Neutrophil (primary cell): ENCODE data around the gene CLASP1.

Source experiments
- H3K27ac ChIP-seq: fragments of 200-600 bp; sonication (generic); 2 replicates; pipeline ENCODE4 v1.5.1; 2016; ENCODE audit warnings: mild to moderate bottlenecking, moderate library complexity
- H3K27me3 ChIP-seq: fragments of 200-600 bp; sonication (generic); 2 replicates; pipeline ENCODE4 v1.6.0; 2016; ENCODE audit warnings: mild to moderate bottlenecking
- H3K36me3 ChIP-seq: fragments of 200-600 bp; sonication (generic); 2 replicates; pipeline ENCODE4 v1.5.1; 2017
- H3K4me1 ChIP-seq, 2 experiments: fragments of 200-600 bp in 1 of 2; sonication (generic) in 1 of 2; 1 replicate in 1 of 2; 2 replicates in 1 of 2; pipeline versions ENCODE4 v1.5.1 to v1.6.1; 2013 to 2016; ENCODE audit warnings: low read depth in 1 of 2, low read length in 1 of 2, mild to moderate bottlenecking in 1 of 2, moderate library complexity in 1 of 2; ENCODE audit not compliant: control insufficient read depth in 1 of 2, insufficient read depth in 1 of 2
- H3K4me3 ChIP-seq, 2 experiments: fragments of 200-600 bp in 1 of 2; sonication (generic) in 1 of 2; 1 replicate in 1 of 2; 2 replicates in 1 of 2; pipeline ENCODE4 v1.5.1; 2013 to 2016; ENCODE audit warnings: low read depth in 1 of 2, low read length in 1 of 2, mild to moderate bottlenecking in 1 of 2, moderate library complexity in 1 of 2
- H3K9me3 ChIP-seq: fragments of 200-600 bp; sonication (generic); 2 replicates; pipeline ENCODE4 v1.5.1; 2016
- CTCF ChIP-seq: fragments of 200-600 bp; sonication (generic); IDR thresholded peaks from 2 replicates; pipeline ENCODE4 v1.5.1; 2016; ENCODE audit warnings: antibody characterized with exemption

CLASP1 gene

GRCh38 chr2:121351521-121352318 lies 297.5 kb downstream of the CLASP1 start:
- TF ChIP-seq CTCF, result no peak
- Histone ChIP-seq H3K9me3 (no peaks in the 10 kb centered on the region), H3K36me3 (peaks cover 95% of the 10 kb centered on the region), H3K4me1 (no peaks in the 10 kb centered on the region), H3K4me3 (no peak overlapping the region), H3K27ac (no peak overlapping the region), H3K27me3 (no peaks in the 10 kb centered on the region)

- H3K4me3 ChIP-seq, result no peak overlapping the region
- H3K9me3 ChIP-seq, result no peaks in the 10 kb centered on the region
- no peak overlapping the region for H3K27ac ChIP-seq
- H3K27me3 ChIP-seq, result no peaks in the 10 kb centered on the region
- H3K4me1 ChIP-seq, result no peaks in the 10 kb centered on the region
- H3K36me3 ChIP-seq, result peaks cover 97% of the 10 kb centered on the region
- no peak for TF ChIP-seq CTCF
These were observed 298.4 kb downstream of the CLASP1 start for GRCh38 chr2:121350890-121351289.

GRCh38 chr2:121350402-121350775 lies 298.9 kb downstream of the CLASP1 start:
- no peaks in the 10 kb centered on the region for H3K9me3 ChIP-seq
- no peak for TF ChIP-seq CTCF
- H3K27ac ChIP-seq, result no peak overlapping the region
- peaks cover 100% of the 10 kb centered on the region for H3K36me3 ChIP-seq
- no peaks in the 10 kb centered on the region for H3K4me1 ChIP-seq
- H3K4me3 ChIP-seq, result no peak overlapping the region
- H3K27me3 ChIP-seq, result no peaks in the 10 kb centered on the region

- H3K36me3 ChIP-seq, result peaks cover 100% of the 10 kb centered on the region
- no peaks in the 10 kb centered on the region for H3K4me1 ChIP-seq
- H3K4me3 ChIP-seq, result no peak overlapping the region
- no peaks in the 10 kb centered on the region for H3K27me3 ChIP-seq
- TF ChIP-seq CTCF, result no peak
- no peaks in the 10 kb centered on the region for H3K9me3 ChIP-seq
- H3K27ac ChIP-seq, result no peak overlapping the region
These were observed 299.4 kb downstream of the CLASP1 start for GRCh38 chr2:121349721-121350401.

GRCh38 chr2:121348128-121348740 lies 301.0 kb downstream of the CLASP1 start:
- Histone ChIP-seq H3K9me3 (no peaks in the 10 kb centered on the region), H3K27ac (no peak overlapping the region), H3K27me3 (no peaks in the 10 kb centered on the region), H3K4me3 (no peak overlapping the region), H3K36me3 (peaks cover 99% of the 10 kb centered on the region), H3K4me1 (no peaks in the 10 kb centered on the region)
- TF ChIP-seq CTCF, result no peak
